Activated naive CD8-positive, alpha-beta T cell treated with anti-CD3 and anti-CD28 coated beads, Interleukin-2, amount 50 U/mL, for 24 hours (primary cell): ENCODE results near the gene SORCS2.
"Not testable (repeated sequence)": the region's sequence is repeated elsewhere in the genome, so short reads cannot be mapped to it uniquely, and the experiment has no call there.

Source experiments
- ATAC-seq: fragments of 150-1000 bp; cut with Tn5 transposase; one replicate; pipeline ENCODE4 v1.10.0; 2021
- DNase-seq: peaks from one replicate; pipeline ENCODE4 v3.0.0; 2021
- H3K27ac Mint-ChIP-seq: one replicate; pipeline ENCODE4 v1.8.0; 2021; ENCODE audit warnings: mild to moderate bottlenecking, mixed read lengths
- H3K27me3 Mint-ChIP-seq: one replicate; pipeline ENCODE4 v1.8.0; 2021; ENCODE audit warnings: mixed read lengths
- H3K36me3 Mint-ChIP-seq: one replicate; pipeline ENCODE4 v1.8.0; 2021; ENCODE audit warnings: low read depth, mixed read lengths
- H3K4me1 Mint-ChIP-seq: one replicate; pipeline ENCODE4 v1.8.0; 2021; ENCODE audit warnings: mixed read lengths
- H3K4me3 Mint-ChIP-seq: one replicate; pipeline ENCODE4 v1.8.0; 2021; ENCODE audit warnings: mild to moderate bottlenecking, moderate library complexity, mixed read lengths
- H3K9me3 Mint-ChIP-seq: one replicate; pipeline ENCODE4 v1.8.0; 2021; ENCODE audit warnings: mixed read lengths

SORCS2 gene

GRCh38 chr4:7208509-7209451 lies 16.4 kb downstream of the SORCS2 start:
- Mint-ChIP-seq H3K27ac (no peak overlapping the region), H3K4me1 (no peaks in the 10 kb centered on the region), H3K27me3 (peaks cover 6% of the 10 kb centered on the region), H3K36me3 (no peaks in the 10 kb centered on the region), H3K4me3 (no peak overlapping the region), H3K9me3 (no peaks in the 10 kb centered on the region)
- no peak for ATAC-seq
- no peak for DNase-seq

DNA sequence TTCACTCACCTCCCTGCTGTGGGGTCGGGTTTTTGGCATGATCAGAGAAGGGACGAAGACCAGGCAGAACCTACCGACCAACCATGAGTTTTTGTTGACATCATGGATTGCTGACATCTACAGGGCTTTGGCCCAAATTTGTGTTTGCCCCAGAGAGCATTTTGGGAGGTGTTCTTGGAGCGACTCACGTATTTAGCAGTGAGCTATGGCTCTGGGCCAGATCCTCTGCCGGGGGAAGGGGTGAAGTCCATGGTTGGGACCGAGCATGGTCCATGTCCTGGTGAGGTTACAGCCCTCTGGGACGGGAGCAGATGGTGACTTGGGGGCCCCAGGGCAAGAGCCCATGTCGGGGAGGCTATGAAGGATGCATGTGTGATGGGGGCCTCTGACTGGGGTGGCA lies 17.4 kb downstream of the SORCS2 start:
- H3K27me3 Mint-ChIP-seq, result peaks cover 6% of the 10 kb centered on the region
- H3K4me3 Mint-ChIP-seq, result no peak overlapping the region
- DNase-seq, result no peak
- no peaks in the 10 kb centered on the region for H3K36me3 Mint-ChIP-seq
- H3K27ac Mint-ChIP-seq, result no peak overlapping the region
- ATAC-seq, result no peak
- H3K4me1 Mint-ChIP-seq, result no peaks in the 10 kb centered on the region
- no peaks in the 10 kb centered on the region for H3K9me3 Mint-ChIP-seq

DNA sequence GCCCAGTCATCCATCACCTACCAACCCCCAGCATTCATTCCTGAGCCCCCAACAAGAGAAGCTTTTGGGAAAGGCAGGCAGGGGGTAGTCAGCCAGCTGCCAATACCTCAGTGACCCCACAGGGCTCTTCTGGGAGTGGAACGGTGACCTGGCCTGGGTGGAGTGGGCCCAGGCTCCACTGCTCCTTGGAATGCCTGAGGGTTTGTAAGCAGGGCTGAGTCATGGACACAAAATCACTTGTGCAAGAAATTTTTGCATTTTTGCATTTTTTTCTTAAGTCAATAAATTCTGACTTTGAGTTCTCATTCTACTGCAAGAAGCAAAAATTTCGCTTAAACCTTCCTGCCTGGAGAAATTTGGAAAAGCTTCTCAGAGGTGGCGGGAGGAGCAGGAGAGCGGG lies 18.5 kb downstream of the SORCS2 start:
- DNase-seq (no peak), ATAC-seq (no peak)
- H3K36me3 Mint-ChIP-seq, result no peaks in the 10 kb centered on the region
- H3K27me3 Mint-ChIP-seq, result peaks cover 3% of the 10 kb centered on the region
- no peak overlapping the region for H3K4me3 Mint-ChIP-seq
- no peaks in the 10 kb centered on the region for H3K4me1 Mint-ChIP-seq
- H3K27ac Mint-ChIP-seq, result no peak overlapping the region
- H3K9me3 Mint-ChIP-seq, result no peaks in the 10 kb centered on the region

DNA sequence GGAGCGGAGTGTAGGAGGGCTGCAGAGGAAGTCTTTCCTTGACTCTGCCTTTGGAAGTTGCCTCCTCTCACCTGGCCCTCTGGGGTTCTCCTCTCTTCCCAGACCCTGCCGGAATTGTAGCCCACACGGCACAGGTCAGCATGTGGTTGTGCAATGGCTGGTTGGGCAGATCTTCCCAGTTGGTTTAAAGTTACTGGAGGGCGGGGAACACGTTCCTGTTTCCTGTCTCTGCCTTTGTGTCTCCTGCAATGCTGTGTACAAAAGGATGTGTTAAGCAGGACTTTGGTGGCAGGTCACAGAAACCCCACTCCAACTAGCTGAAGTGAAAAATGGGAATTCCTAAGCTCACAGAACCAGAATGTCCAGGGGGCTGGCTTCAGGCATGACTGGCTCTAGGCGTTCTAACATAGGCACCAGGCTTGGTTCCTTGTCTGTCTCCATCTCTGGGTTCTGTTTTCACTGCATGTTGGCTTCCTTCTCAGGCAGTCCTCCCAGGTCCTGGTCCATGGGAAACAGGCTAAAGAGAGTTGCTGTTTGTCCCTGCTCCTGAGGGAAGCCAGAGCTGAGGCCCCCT lies 19.9 kb downstream of the SORCS2 start:
- H3K36me3 Mint-ChIP-seq, result no peaks in the 10 kb centered on the region
- ATAC-seq (no peak), DNase-seq (no peak)
- H3K27me3 Mint-ChIP-seq, result no peaks in the 10 kb centered on the region
- no peak overlapping the region for H3K4me3 Mint-ChIP-seq
- H3K27ac Mint-ChIP-seq, result no peak overlapping the region
- no peaks in the 10 kb centered on the region for H3K9me3 Mint-ChIP-seq
- H3K4me1 Mint-ChIP-seq, result no peaks in the 10 kb centered on the region

GRCh38 chr4:7212921-7213320 lies 20.6 kb downstream of the SORCS2 start:
- no peaks in the 10 kb centered on the region for H3K9me3 Mint-ChIP-seq
- no peak for ATAC-seq
- H3K4me3 Mint-ChIP-seq, result no peak overlapping the region
- H3K4me1 Mint-ChIP-seq, result no peaks in the 10 kb centered on the region
- DNase-seq, result no peak
- no peak overlapping the region for H3K27ac Mint-ChIP-seq
- H3K36me3 Mint-ChIP-seq, result no peaks in the 10 kb centered on the region
- H3K27me3 Mint-ChIP-seq, result no peaks in the 10 kb centered on the region

- H3K27me3 Mint-ChIP-seq, result no peaks in the 10 kb centered on the region
- H3K27ac Mint-ChIP-seq, result no peak overlapping the region
- no peaks in the 10 kb centered on the region for H3K36me3 Mint-ChIP-seq
- H3K4me1 Mint-ChIP-seq, result no peaks in the 10 kb centered on the region
- no peak overlapping the region for H3K4me3 Mint-ChIP-seq
- no peaks in the 10 kb centered on the region for H3K9me3 Mint-ChIP-seq
- DNase-seq (no peak), ATAC-seq (no peak)
These were observed 21.5 kb downstream of the SORCS2 start for GRCh38 chr4:7213807-7214206.

GRCh38 chr4:7214359-7214758 lies 22.0 kb downstream of the SORCS2 start:
- no peak overlapping the region for H3K4me3 Mint-ChIP-seq
- no peaks in the 10 kb centered on the region for H3K4me1 Mint-ChIP-seq
- ATAC-seq (no peak), DNase-seq (no peak)
- H3K36me3 Mint-ChIP-seq, result no peaks in the 10 kb centered on the region
- H3K27ac Mint-ChIP-seq, result no peak overlapping the region
- no peaks in the 10 kb centered on the region for H3K9me3 Mint-ChIP-seq
- no peaks in the 10 kb centered on the region for H3K27me3 Mint-ChIP-seq

- DNase-seq, H3K27ac Mint-ChIP-seq, ATAC-seq, H3K36me3 Mint-ChIP-seq, H3K4me1 Mint-ChIP-seq, H3K27me3 Mint-ChIP-seq, H3K9me3 Mint-ChIP-seq, H3K4me3 Mint-ChIP-seq: not testable (repeated sequence)
These were observed 22.8 kb downstream of the SORCS2 start for GRCh38 chr4:7215187-7215586.

DNA sequence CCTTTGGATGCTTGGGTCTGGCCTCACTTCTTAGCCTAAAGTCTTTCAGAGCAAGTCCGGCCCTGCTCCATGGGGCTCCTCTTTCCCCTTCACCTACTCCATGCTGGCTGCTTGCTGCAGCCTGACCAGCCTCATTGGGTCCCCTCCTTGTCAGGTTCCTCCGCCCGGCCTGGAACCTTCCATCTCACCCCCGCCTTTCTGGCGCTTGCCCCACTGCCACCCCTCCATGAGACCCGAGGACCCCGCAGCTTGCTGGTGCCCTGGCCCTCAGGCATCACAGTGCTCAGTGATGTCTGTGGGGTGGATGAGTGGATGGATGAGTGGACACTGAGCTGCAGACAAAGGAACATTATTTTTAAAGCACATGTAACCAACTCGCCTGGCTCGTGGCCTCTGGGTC lies 24.7 kb downstream of the SORCS2 start:
- no peaks in the 10 kb centered on the region for H3K27me3 Mint-ChIP-seq
- H3K9me3 Mint-ChIP-seq, result no peaks in the 10 kb centered on the region
- no peak for DNase-seq
- no peak overlapping the region for H3K27ac Mint-ChIP-seq
- H3K4me3 Mint-ChIP-seq, result no peak overlapping the region
- no peaks in the 10 kb centered on the region for H3K36me3 Mint-ChIP-seq
- no peak for ATAC-seq
- no peaks in the 10 kb centered on the region for H3K4me1 Mint-ChIP-seq

- DNase-seq, result no peak
- Mint-ChIP-seq H3K27ac (no peak overlapping the region), H3K9me3 (no peaks in the 10 kb centered on the region), H3K27me3 (peaks cover 6% of the 10 kb centered on the region), H3K36me3 (no peaks in the 10 kb centered on the region), H3K4me1 (no peaks in the 10 kb centered on the region), H3K4me3 (no peak overlapping the region)
- ATAC-seq, result no peak
These were observed 25.4 kb downstream of the SORCS2 start for GRCh38 chr4:7217474-7218321.

- no peaks in the 10 kb centered on the region for H3K36me3 Mint-ChIP-seq
- no peak overlapping the region for H3K27ac Mint-ChIP-seq
- peaks cover 6% of the 10 kb centered on the region for H3K27me3 Mint-ChIP-seq
- H3K4me3 Mint-ChIP-seq, result no peak overlapping the region
- DNase-seq (no peak), ATAC-seq (no peak)
- no peaks in the 10 kb centered on the region for H3K9me3 Mint-ChIP-seq
- no peaks in the 10 kb centered on the region for H3K4me1 Mint-ChIP-seq
These were observed 26.3 kb downstream of the SORCS2 start for GRCh38 chr4:7218686-7219085.

DNA sequence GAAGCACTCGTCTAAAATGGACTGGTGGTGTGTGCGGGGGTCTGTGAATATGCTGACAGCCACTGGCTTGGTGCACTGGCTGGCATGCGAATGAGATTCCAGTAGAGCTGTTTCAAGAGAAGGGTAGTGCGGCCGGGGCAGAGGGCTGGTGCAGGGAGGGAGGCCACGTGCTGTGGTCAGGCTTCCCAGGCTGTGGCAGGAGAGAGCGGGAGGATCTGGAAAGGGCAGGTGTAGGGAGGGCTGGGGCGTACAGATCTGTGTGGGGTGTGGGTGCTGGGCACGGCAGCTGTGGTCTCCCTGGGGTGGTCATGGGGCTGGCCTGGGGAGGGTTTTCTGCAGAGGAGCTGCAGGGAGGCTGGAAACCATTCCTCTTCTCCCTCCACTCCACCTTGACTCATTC lies 30.2 kb downstream of the SORCS2 start:
- Mint-ChIP-seq H3K4me3 (no peak overlapping the region), H3K9me3 (no peaks in the 10 kb centered on the region), H3K4me1 (no peaks in the 10 kb centered on the region), H3K36me3 (no peaks in the 10 kb centered on the region), H3K27ac (no peak overlapping the region), H3K27me3 (peaks cover 6% of the 10 kb centered on the region)
- ATAC-seq (no peak), DNase-seq (no peak)

DNA sequence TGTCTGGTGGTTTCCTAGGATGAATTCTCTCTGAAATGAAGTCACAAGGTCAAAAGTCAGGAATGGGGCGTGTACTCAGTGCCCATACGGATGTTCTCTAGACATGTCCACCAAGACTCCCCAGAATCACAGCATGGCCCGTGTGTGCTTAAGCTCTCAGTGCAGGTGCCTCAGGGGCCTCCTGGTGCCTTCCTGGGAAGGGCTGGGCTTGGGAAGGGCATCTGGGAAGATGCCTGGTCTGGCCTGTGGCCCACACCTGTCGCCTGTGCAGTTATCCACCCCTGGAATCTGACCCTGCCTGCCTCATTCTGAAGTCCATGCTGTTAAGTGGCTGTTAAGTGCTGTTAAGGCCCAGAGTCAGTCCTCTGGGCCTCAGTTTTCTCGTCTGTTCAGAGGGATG lies 31.2 kb downstream of the SORCS2 start:
- DNase-seq (no peak), ATAC-seq (no peak)
- peaks cover 6% of the 10 kb centered on the region for H3K27me3 Mint-ChIP-seq
- no peaks in the 10 kb centered on the region for H3K36me3 Mint-ChIP-seq
- no peaks in the 10 kb centered on the region for H3K4me1 Mint-ChIP-seq
- no peak overlapping the region for H3K4me3 Mint-ChIP-seq
- H3K9me3 Mint-ChIP-seq, result no peaks in the 10 kb centered on the region
- H3K27ac Mint-ChIP-seq, result no peak overlapping the region

- Mint-ChIP-seq H3K27ac (no peak overlapping the region), H3K9me3 (no peaks in the 10 kb centered on the region), H3K27me3 (peaks cover 6% of the 10 kb centered on the region), H3K36me3 (no peaks in the 10 kb centered on the region), H3K4me3 (no peak overlapping the region), H3K4me1 (no peaks in the 10 kb centered on the region)
- DNase-seq (no peak), ATAC-seq (no peak)
These were observed 31.7 kb downstream of the SORCS2 start for GRCh38 chr4:7224001-7224400.
